GM12878 (cell line): Measurements from ENCODE around the gene PI4KB. TPM values are rescaled to one million over a fixed set of nuclear protein-coding genes. Genes with fewer than 3 reads are reported as not detected.
A peak's percentile ranks its signal among the peaks of the same experiment; 100 is the strongest.

ENCODE experiments used
- ATAC-seq: fragments of 200-7000 bp; cut with Tn5 transposase; 3 replicates; pipeline ENCODE4 v1.9.1; 2020; ENCODE audit warnings: mild to moderate bottlenecking, moderate library complexity
- BruUV-seq: library from RNA; stranded (reverse); fragments of 400-500 nt; replicated peaks from 2 replicates; lab custom pipeline; 2021; lab: Mats Ljungman, UMichigan
- CTCF ChIA-PET: fragments of 300-600 bp; sonication (Branson Sonifier 250); formaldehyde crosslinking; extraction: SDS; loops from one replicate; lab custom pipeline; 2021; ENCODE audit warnings: inconsistent platforms; lab: Yijun Ruan, JAX
- POLR2A ChIA-PET: fragments of 350-600 bp; formaldehyde crosslinking; extraction: SDS; loops from one replicate; lab custom pipeline; 2021; ENCODE audit warnings: inconsistent platforms; lab: Charles Lee
- RAD21 ChIA-PET: fragments of 300-600 bp; sonication (Branson Sonifier 250); formaldehyde crosslinking; loops from one replicate; lab custom pipeline; 2023; ENCODE audit warnings: antibody characterized with exemption; ENCODE audit not compliant: unreplicated experiment; lab: Charles Lee
- SMC1A ChIA-PET: fragments of 300-600 bp; sonication (Branson Sonifier 250); formaldehyde crosslinking; loops from one replicate; lab custom pipeline; 2023; ENCODE audit not compliant: unreplicated experiment, uncharacterized antibody; lab: Charles Lee
- DNase-seq: peaks from one replicate; pipeline ENCODE4 v3.0.0-alpha.2; 2011; ENCODE audit warnings: low read depth, low spot score
- FAIRE-seq: peaks from 3 replicates; lab custom pipeline; 2011; peaks lifted over from hg19 to GRCh38; lab: Jason Lieb, UNC
- H2AFZ ChIP-seq: 2 replicates; pipeline ENCODE4 v1.6.0; 2011; ENCODE audit warnings: low read depth, low read length, control low read depth; ENCODE audit not compliant: control insufficient read depth
- H3K27ac ChIP-seq: 2 replicates; pipeline ENCODE4 v1.5.1; 2011; ENCODE audit warnings: control low read depth; ENCODE audit not compliant: control insufficient read depth, insufficient read depth
- H3K27me3 ChIP-seq, 2 experiments: replicated peaks in 1 of 2; 2 replicates each; pipeline versions ENCODE4 v1.6.0 to v1.6.1; 2011; ENCODE audit warnings: low read length in 1 of 2; ENCODE audit not compliant: control insufficient read depth in 2 of 2, insufficient read depth in 2 of 2
- H3K36me3 ChIP-seq, 2 experiments: 2 replicates each; pipeline ENCODE4 v1.5.1; 2011; ENCODE audit warnings: low read length in 1 of 2; ENCODE audit not compliant: control insufficient read depth in 2 of 2, insufficient read depth in 2 of 2
- H3K4me1 ChIP-seq: 2 replicates; pipeline ENCODE4 v1.6.1; 2011; ENCODE audit warnings: mild to moderate bottlenecking, low read length, moderate library complexity, mixed read lengths; ENCODE audit not compliant: control insufficient read depth, insufficient read depth
- H3K4me2 ChIP-seq: 2 replicates; pipeline ENCODE4 v1.6.0; 2011; ENCODE audit warnings: control low read depth; ENCODE audit not compliant: control insufficient read depth, insufficient read depth
- H3K4me3 ChIP-seq: fragments of 200-600 bp; sonication (generic); 2 replicates; pipeline ENCODE4 v1.5.1; 2016
- H3K79me2 ChIP-seq: 2 replicates; pipeline ENCODE4 v1.6.0; 2011; ENCODE audit warnings: low read length; ENCODE audit not compliant: control insufficient read depth, insufficient read depth
- H3K9ac ChIP-seq: 2 replicates; pipeline ENCODE4 v1.8.0; 2011; ENCODE audit warnings: low read length, control low read depth, mixed read lengths; ENCODE audit not compliant: control insufficient read depth, insufficient read depth
- H3K9me3 ChIP-seq: replicated peaks from 3 replicates; pipeline ENCODE4 v1.5.1; 2011; ENCODE audit warnings: mild to moderate bottlenecking, low read length; ENCODE audit not compliant: control insufficient read depth, insufficient read depth
- H4K20me1 ChIP-seq: 2 replicates; pipeline ENCODE4 v1.6.0; 2011; ENCODE audit not compliant: control insufficient read depth, insufficient read depth
- NFYA ChIP-seq: IDR thresholded peaks from 2 replicates; pipeline ENCODE4 v1.6.1; 2011; ENCODE audit warnings: low read depth, mild to moderate bottlenecking, low read length, improper control_type of control experiment, borderline replicate concordance
- NR2F1 ChIP-seq: fragments of 450-650 bp; conservative IDR thresholded peaks from 2 replicates; pipeline ENCODE4 v1.6.1; 2017; ENCODE audit warnings: mild to moderate bottlenecking
- POLR2A ChIP-seq: IDR thresholded peaks from 2 replicates; pipeline ENCODE4 v1.6.1; 2011; ENCODE audit warnings: low read depth, mild to moderate bottlenecking, low read length
- POLR2AphosphoS5 ChIP-seq: IDR thresholded peaks from 2 replicates; pipeline ENCODE4 v1.6.1; 2011; ENCODE audit warnings: mild to moderate bottlenecking, low read length, inconsistent platforms
- SMAD5 ChIP-seq: IDR thresholded peaks from 2 replicates; pipeline ENCODE4 v1.6.1; 2016; ENCODE audit warnings: antibody characterized with exemption, low read depth
- ZBED1 ChIP-seq: IDR thresholded peaks from 2 replicates; pipeline ENCODE4 v1.6.1; 2016; ENCODE audit warnings: borderline replicate concordance
- WGBS: methylation state at CpG from one replicate; pipeline ENCODE4 v1.1.6; 2016; ENCODE audit warnings: low lambda C conversion rate; ENCODE audit not compliant: insufficient replicate concordance, insufficient coverage; ENCODE audit errors: missing lambda C conversion rate; 5-methylcytosine and 5-hydroxymethylcytosine counted together
- in situ Hi-C: fragments of 300-500 bp; cut with MboI; formaldehyde crosslinking; loops from 9 replicates; pipeline ENCODE4 v1.14.3; 2018; ENCODE audit warnings: mixed read lengths
- intact Hi-C: fragments of 100-400 bp; cut with micrococcal nuclease; formaldehyde crosslinking; loops from one replicate; pipeline ENCODE4 v1.14.2; 2022; ENCODE audit not compliant: unreplicated experiment
- polyA plus RNA-seq, 11 experiments: library from polyadenylated mRNA; depleted of rRNA in 4 of 11; unstranded in 6 of 11; stranded (reverse) in 5 of 11; fragments of >200 nt; fragmentation: Nextera tagmentation in 4 of 11; fragmentation: Illumina TruSeq in 1 of 11; extraction: Ambion mirVana in 4 of 11; extraction: Trizol in 1 of 11; gene quantifications; 1 replicate in 1 of 11; 2 replicates in 10 of 11; pipeline versions ENCODE4 v1.2.1 to v1.2.3, GENCODE V29; 2011 to 2016; ENCODE audit warnings: inconsistent platforms in 2 of 11, missing spikeins in 2 of 11, low read depth in 1 of 11
- total RNA-seq, 4 experiments: library from RNA; depleted of rRNA in 3 of 4; stranded (reverse); fragments of >200 nt in 3 of 4; fragmentation: Illumina TruSeq in 1 of 4; extraction: Trizol in 1 of 4; gene quantifications; 2 replicates each; pipeline versions ENCODE4 v1.2.1 to v1.2.3, GENCODE V29; 2013 to 2021

PI4KB gene
- total and polyA plus RNA-seq, 10 of the 15 experiments (the other 5 are each of a cell fraction or from before 2014, with no cell fraction given) = 3.3 to 88.3 (median 51.7) TPM

DNA sequence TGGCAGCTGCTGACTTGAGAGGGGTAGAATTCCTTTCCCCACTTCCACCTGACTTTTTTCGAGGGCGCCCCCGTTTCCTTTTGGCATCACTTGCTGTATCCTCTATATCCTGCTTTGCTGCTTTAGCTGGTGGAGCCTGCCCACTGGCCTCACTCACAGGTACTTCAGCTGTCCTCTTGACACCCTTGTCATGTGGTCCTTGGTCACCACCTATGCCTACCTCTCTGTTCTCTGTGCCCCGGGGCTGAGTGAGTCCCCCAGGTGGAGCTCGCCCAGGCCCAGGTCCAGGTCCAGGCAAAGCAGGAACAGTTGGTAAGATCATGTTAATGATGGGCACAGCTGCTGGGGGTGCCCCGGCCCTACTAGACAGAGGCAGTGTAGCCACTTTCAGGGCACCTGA lies 15.4 kb upstream of the PI4KB start:
- ATAC-seq (no peak), FAIRE-seq (no peak)
- WGBS = 90% methylated on average over 6 of the region's 6 CpGs
- Histone ChIP-seq H3K4me2 (no peak overlapping the region), H3K9me3 (no peaks in the 10 kb centered on the region), H4K20me1 (no peaks in the 10 kb centered on the region), H3K36me3 (peaks cover 14 to 19% of the 10 kb centered on the region in 2 experiments), H3K27me3 (no peaks in the 10 kb centered on the region), H2AFZ (no peak overlapping the region), H3K9ac (no peak overlapping the region), H3K79me2 (peaks cover 23% of the 10 kb centered on the region), H3K4me1 (no peaks in the 10 kb centered on the region; the same call in 1 of the 2 replicates)
- SMC1A ChIA-PET = interaction anchor here (0.8 to 5.4 kb wide), 3 partner anchors 11 to 42 kb away, joined by 3 to 82 read pairs (median 3); partner anchors contain the start of gene PI4KB
- intact Hi-C loops = no loop called here
- BruUV-seq = no TSS peak
- RAD21 ChIA-PET = interaction anchor here (1.0 to 2.0 kb wide), 2 partner anchors 42 to 59 kb away, joined by 3 to 6 read pairs; no protein-coding TSS in a partner anchor
- POLR2A ChIA-PET = interaction anchor here (1.2 to 10.9 kb wide), 2 partner anchors 17 to 57 kb away, joined by 7 to 110 read pairs; partner anchors contain the start of genes PI4KB and PSMB4
- CTCF ChIA-PET = interaction anchor here (0.8 to 8.9 kb wide), 4 partner anchors 16 to 53 kb away, joined by 3 to 164 read pairs (median 30); partner anchors contain the start of gene PI4KB
- in situ Hi-C loops = loop anchor here (5.0 kb wide), 1 partner anchor 150 kb away; the partner anchor contains the start of gene VPS72
- no peak for TF ChIP-seq ZBED1
- TF ChIP-seq NFYA = no peak
- no peak for TF ChIP-seq SMAD5
- TF ChIP-seq POLR2A = 0 out of 2 replicates have a peak, but pooled peaks have one; percentile 15
- TF ChIP-seq, all 136 proteins: peak for 1
- Histone ChIP-seq H3K4me3 (no peak overlapping the region), H3K27ac (no peak overlapping the region)
- DNase-seq = no peak

DNA sequence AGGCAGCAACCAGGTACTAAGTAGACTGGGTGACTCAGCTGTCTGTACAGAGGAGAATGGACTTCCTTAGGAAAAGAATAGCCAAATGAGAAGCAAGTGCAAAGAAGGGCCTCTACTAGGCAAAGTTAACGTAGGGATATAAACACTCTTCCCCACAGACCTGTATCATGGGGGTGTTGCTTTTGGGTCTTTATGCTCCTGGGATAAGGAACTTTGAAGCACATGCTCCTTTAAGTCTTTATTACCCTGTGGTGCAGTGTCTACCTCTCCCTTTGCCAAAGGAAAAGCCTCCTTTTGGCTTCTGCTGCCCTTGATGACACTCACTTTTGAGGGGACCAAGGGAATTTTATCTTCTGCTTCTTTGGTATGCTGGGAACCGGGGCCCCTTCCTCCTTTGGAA lies 14.8 kb upstream of the PI4KB start:
- intact Hi-C loops (no loop called here), in situ Hi-C loops (loop anchor here (5.0 kb wide), 1 partner anchor 150 kb away; the partner anchor contains the start of gene VPS72)
- H3K9ac ChIP-seq = no peak overlapping the region
- no peaks in the 10 kb centered on the region; the same call in 1 of the 2 replicates for H3K4me1 ChIP-seq
- TF ChIP-seq POLR2AphosphoS5 (peak; percentile 52), NR2F1 (no peak)
- no peak for ATAC-seq
- no peak for FAIRE-seq
- no peaks in the 10 kb centered on the region for H4K20me1 ChIP-seq
- ChIA-PET SMC1A (interaction anchor here (1.0 to 5.4 kb wide), 6 partner anchors 11 to 103 kb away, joined by 3 to 82 read pairs (median 11); partner anchors contain the start of genes PI4KB and PSMB4), RAD21 (interaction anchor here (1.0 to 2.6 kb wide), 2 partner anchors 31 to 59 kb away, joined by 3 to 18 read pairs; no protein-coding TSS in a partner anchor), CTCF (interaction anchor here (0.7 to 8.9 kb wide), 7 partner anchors 8 to 469 kb away, joined by 3 to 164 read pairs (median 21); partner anchors contain the start of gene ZNF687), POLR2A (interaction anchor here (1.2 to 10.9 kb wide), 2 partner anchors 16 to 57 kb away, joined by 7 to 110 read pairs; partner anchors contain the start of genes PI4KB and PSMB4)
- 100% methylated on average over 2 of the region's 2 CpGs for WGBS
- peaks cover 14 to 19% of the 10 kb centered on the region in 2 experiments for H3K36me3 ChIP-seq
- H3K27me3 ChIP-seq = no peaks in the 10 kb centered on the region
- H3K79me2 ChIP-seq = peaks cover 23% of the 10 kb centered on the region
- no peak overlapping the region for H2AFZ ChIP-seq
- H3K27ac ChIP-seq = no peak overlapping the region
- H3K9me3 ChIP-seq = no peaks in the 10 kb centered on the region
- no peak for DNase-seq
- no peak overlapping the region for H3K4me3 ChIP-seq
- no TSS peak for BruUV-seq
- no peak overlapping the region for H3K4me2 ChIP-seq
